GM18867 (cell line): ENCODE measurements around the gene MEIOC.
A peak's percentile ranks its signal among the peaks of the same experiment; 100 is the strongest.
"Not testable (repeated sequence)": the region's sequence is repeated elsewhere in the genome, so short reads cannot be mapped to it uniquely, and the experiment has no call there.

Source experiments
- ATAC-seq: cut with Tn5 transposase; IDR thresholded peaks from one replicate; pipeline ENCODE4 v1.9.1; 2021; ENCODE audit warnings: mild to moderate bottlenecking, moderate library complexity; ENCODE audit not compliant: unreplicated experiment

MEIOC gene

DNA sequence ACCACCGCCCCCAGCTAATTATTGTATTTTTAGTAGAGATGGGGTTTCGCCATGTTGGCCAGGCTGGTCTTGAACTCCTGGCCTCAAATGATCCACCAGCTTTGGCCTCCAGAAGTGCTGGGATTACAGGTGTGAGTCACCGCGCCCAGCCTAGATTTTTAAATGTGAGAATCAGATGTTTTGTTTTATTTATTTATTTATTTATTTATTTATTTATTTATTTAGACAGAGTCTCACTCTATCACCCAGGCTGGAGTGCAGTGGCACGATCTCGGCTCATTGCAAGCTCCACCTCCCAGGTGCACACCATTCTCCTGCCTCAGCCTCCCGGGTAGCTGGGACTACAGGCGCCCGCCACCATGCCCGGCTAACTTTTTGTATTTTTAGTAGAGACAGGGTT, 44.0 kb downstream of the MEIOC start:
- not testable (repeated sequence) for ATAC-seq

DNA sequence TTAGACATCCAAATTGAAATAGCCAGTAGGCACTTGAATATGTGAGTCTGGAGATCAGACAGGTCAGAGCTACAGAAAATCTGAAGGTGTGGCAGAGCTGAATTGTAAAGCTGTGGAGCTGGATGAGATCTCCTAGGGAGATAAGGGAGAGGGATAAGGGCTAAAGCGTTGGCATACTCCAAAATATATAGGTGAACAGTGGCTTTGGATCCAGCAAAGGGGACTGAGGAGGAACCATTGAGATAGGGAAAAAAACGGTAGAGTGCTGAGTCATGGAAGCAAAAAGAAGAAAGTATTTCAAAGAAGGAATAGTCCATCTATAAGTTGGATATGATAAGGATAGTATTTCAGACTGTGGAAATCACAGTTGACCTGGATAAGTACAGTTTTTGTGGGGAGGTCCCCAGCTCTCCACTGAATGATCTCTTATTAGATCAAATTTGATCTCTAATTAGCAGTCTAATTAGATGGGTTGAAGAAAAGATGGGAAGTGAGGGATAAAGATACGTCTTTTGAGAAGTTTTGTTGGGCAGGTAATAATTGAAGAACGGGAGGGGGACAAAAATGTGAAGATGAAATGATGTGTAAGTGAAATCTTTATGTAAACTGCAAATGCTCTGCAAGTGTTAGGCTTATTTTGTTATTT, 51.6 kb downstream of the MEIOC start:
- ATAC-seq, result no peak

DNA sequence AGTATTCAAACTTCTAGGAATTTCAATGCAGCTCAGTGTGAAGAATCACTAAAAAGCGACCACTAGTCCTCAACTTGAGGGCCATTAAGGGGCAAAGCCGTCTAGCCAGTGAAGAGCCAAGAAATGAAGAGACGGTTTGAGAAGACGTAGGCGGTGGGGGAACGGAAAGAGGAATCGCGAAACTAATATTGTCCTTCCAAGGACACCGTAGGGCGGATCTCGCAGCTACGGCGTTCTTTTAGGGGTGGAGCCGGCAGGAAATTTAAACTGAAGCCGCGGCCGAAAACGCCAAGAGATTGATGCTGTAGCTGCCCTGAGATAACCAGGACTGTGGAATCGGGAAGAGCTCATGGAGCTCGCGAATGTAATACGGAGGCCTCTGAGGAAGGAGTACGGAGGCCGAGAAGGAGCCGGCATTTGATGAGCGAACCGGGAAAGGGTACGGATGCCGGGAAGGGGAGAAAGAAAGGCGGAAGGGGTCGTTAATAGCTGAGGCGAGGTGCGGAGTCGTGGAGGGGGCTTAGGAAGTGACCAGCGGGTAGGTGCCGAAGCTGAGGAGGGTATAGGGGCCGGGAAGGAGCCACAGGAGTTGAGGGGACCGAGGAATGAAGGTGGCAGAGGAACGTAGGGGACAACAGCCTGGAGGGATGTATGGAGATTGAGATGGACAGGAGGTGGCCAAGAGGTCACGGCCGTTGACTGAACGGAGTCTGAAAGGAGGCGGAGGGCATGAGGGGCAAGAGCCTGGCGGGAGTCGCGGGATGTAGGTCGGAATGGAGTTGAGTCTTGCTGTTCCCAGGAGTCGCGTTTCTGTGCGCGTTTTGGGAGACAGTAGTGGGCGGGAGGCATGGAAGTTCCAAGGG, 52.4 kb downstream of the MEIOC start, which contains the start of gene DBF4B:
Gene DBF4B, plus strand, starts transcription at position 265 of the 863 bp plus-strand sequence. Its CDS starts 156 bp downstream, at position 421.
- ATAC-seq, result peak; percentile 68

DNA sequence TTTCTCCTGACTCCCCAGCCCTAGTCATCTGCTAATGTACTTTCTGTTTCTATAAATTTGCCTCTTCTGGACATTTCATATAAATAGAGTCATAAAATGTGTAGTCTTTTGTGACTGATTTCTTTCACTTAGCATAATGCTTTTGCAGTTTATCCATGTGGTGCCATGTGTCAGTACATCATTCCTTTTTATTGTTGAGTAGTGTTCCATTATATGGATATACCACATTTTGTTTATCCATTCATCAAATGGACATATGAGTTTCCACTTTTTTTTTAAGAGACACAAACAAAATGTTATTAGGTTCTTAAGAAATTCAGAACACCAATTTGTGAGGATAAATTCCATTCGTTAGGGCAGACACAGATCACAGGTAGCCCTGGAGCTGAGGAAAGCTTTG, 63.2 kb downstream of the MEIOC start:
- ATAC-seq, result no peak

DNA sequence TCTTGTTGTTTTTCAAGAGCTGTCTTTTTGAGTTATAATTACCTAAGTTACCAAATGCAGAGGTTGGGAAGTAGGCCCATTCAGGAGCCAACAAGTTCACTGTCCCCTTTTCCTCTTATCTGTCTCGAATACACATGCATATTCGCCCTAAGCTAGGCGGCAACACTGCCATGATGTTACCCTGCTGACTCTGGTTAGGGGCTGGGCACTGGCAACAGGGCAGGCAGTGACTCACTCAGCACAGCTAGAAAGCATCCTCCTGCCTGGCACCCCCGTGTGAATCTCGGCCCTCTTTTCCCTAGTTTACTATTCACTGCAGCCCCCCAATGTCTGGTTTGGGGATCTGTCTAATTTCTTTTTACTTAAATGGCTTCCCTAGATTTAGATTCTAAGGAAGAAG, 66.0 kb downstream of the MEIOC start:
- no peak for ATAC-seq
